MCF 10A (cell line): ENCODE measurements around the gene ZBTB45. TPM values are rescaled to one million over a fixed set of nuclear protein-coding genes. Genes with fewer than 3 reads are reported as not detected.
"Not testable (repeated sequence)": the region's sequence is repeated elsewhere in the genome, so short reads cannot be mapped to it uniquely, and the experiment has no call there.

ENCODE experiments used
- BruUV-seq: library from RNA; stranded (reverse); fragments of 400-500 nt; replicated peaks from 2 replicates; lab custom pipeline; 2021; lab: Mats Ljungman, UMichigan
- CTCF ChIA-PET: fragments of 300-600 bp; sonication (Branson Sonifier 250); formaldehyde crosslinking; extraction: SDS; loops from one replicate; lab custom pipeline; 2021; ENCODE audit warnings: antibody characterized with exemption, inconsistent platforms; lab: Yijun Ruan, JAX
- POLR2A ChIA-PET: fragments of 300-600, 350-650 bp; sonication (Branson Sonifier 250); formaldehyde crosslinking; extraction: SDS; loops from one replicate; lab custom pipeline; 2020; ENCODE audit warnings: antibody characterized with exemption, inconsistent platforms; lab: Yijun Ruan, JAX
- DNase-seq: peaks from one replicate; pipeline ENCODE4 v3.0.0-alpha.2; 2018; ENCODE audit not compliant: unreplicated experiment
- H3K27ac Mint-ChIP-seq: one replicate; pipeline ENCODE4 v1.8.0; 2022; ENCODE audit warnings: mild to moderate bottlenecking, low read depth, mixed read lengths; ENCODE audit not compliant: unreplicated experiment
- H3K27me3 Mint-ChIP-seq: one replicate; pipeline ENCODE4 v1.8.0; 2022; ENCODE audit warnings: mixed read lengths; ENCODE audit not compliant: insufficient read depth, unreplicated experiment
- H3K36me3 Mint-ChIP-seq: one replicate; pipeline ENCODE4 v1.8.0; 2022; ENCODE audit warnings: mild to moderate bottlenecking, moderate library complexity, mixed read lengths; ENCODE audit not compliant: insufficient read depth, unreplicated experiment
- H3K4me1 Mint-ChIP-seq: one replicate; pipeline ENCODE4 v1.8.0; 2022; ENCODE audit warnings: mixed read lengths; ENCODE audit not compliant: insufficient read depth, unreplicated experiment
- H3K4me3 Mint-ChIP-seq: one replicate; pipeline ENCODE4 v1.8.0; 2022; ENCODE audit warnings: mild to moderate bottlenecking, moderate library complexity, mixed read lengths; ENCODE audit not compliant: unreplicated experiment
- H3K9me3 Mint-ChIP-seq: one replicate; pipeline ENCODE4 v1.8.0; 2022; ENCODE audit warnings: mixed read lengths; ENCODE audit not compliant: unreplicated experiment
- intact Hi-C: fragments of 100-400 bp; cut with micrococcal nuclease; formaldehyde crosslinking; loops from 2 replicates; pipeline ENCODE4 v1.14.1; 2022
- total RNA-seq: library from RNA; stranded (reverse); gene quantifications from 2 replicates; pipeline ENCODE4 v1.2.3, GENCODE V29; 2022
- TF ChIP-seq, protein P1 (sequence below): fragments of 200-600 bp; IDR thresholded peaks from one replicate; pipeline ENCODE4 v1.8.0; 2022; ENCODE audit warnings: antibody characterized with exemption, mild to moderate bottlenecking; ENCODE audit not compliant: unreplicated experiment

The ZBTB45 gene
- total RNA-seq, 1 experiment from 2014 or later, result 12.8 TPM

DNA sequence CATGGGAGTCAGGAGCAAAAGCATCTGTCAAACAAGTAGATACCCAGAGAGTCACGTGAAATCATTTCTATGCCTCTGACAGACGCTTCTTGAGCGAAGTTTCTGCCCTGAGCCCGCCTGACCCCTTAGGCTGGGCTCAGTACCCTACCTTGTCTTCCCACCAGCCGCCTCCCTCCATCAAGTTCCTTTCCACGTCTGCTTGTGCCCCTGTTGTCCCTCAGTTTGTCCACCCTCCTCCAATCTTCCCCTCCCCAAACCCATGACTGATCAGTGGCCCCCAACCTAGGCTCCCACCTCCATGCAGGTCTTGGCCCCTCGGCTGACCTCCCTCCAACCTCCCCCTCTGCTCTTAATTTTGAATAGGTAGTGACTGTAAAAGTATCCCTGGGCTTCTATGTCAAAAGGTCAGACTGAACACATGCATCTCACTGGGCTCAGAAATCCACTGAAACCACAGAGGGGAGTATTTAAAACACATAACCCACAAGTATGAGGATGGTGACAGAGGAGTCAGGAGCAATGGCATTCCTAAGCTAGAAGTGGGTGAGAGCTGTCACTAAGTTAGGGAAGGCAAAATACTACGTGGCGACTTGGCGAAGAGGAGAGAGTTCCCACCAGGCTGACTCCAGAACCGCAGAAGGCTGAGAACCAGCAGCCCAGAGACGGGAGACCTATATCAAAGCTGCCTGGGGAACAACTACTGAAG, 45.2 kb downstream of the ZBTB45 start:
- BruUV-seq, result no TSS peak
- H3K9me3 Mint-ChIP-seq, result no peaks in the 10 kb centered on the region
- intact Hi-C loops, result no loop called here
- TF ChIP-seq, protein P1, sequence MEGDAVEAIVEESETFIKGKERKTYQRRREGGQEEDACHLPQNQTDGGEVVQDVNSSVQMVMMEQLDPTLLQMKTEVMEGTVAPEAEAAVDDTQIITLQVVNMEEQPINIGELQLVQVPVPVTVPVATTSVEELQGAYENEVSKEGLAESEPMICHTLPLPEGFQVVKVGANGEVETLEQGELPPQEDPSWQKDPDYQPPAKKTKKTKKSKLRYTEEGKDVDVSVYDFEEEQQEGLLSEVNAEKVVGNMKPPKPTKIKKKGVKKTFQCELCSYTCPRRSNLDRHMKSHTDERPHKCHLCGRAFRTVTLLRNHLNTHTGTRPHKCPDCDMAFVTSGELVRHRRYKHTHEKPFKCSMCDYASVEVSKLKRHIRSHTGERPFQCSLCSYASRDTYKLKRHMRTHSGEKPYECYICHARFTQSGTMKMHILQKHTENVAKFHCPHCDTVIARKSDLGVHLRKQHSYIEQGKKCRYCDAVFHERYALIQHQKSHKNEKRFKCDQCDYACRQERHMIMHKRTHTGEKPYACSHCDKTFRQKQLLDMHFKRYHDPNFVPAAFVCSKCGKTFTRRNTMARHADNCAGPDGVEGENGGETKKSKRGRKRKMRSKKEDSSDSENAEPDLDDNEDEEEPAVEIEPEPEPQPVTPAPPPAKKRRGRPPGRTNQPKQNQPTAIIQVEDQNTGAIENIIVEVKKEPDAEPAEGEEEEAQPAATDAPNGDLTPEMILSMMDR, result no peak
- no peak for DNase-seq
- ChIA-PET CTCF (no interaction called here), POLR2A (interaction anchor here (1.3 to 2.7 kb wide), 3 partner anchors 45 to 66 kb away, joined by 4 to 13 read pairs (median 9); partner anchors contain the start of genes ZBTB45 and ZNF584)
- no peaks in the 10 kb centered on the region for H3K27me3 Mint-ChIP-seq
- peaks cover 10% of the 10 kb centered on the region for H3K4me1 Mint-ChIP-seq
- peak overlapping the region; percentile 90 for H3K4me3 Mint-ChIP-seq
- H3K27ac Mint-ChIP-seq, result no peak overlapping the region
- H3K36me3 Mint-ChIP-seq, result peaks cover 68% of the 10 kb centered on the region

DNA sequence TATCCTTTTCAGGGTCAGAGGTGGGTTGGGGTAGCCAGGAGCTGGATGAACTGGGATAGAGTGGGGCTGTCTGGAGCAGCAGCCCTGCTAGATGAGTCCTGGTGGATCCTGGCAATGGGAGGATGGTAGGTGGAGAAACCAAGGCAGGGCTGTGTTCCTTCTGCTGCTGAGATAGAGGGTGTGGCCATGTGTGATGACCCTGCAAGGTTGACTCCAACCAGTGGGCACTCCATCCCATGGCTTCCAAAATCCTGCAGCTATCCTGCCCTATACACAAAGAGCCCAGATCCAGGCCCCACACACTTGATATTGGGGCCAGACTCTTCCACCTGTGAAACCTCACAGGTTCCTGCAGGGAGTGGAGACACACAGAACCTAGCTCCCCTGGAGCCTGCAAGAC, 45.8 kb downstream of the ZBTB45 start:
- H3K36me3 Mint-ChIP-seq, result peaks cover 63% of the 10 kb centered on the region
- no peaks in the 10 kb centered on the region for H3K9me3 Mint-ChIP-seq
- peak overlapping the region; percentile 23 for H3K4me3 Mint-ChIP-seq
- no peak for DNase-seq
- BruUV-seq, result no TSS peak
- H3K4me1 Mint-ChIP-seq, result peaks cover 10% of the 10 kb centered on the region
- POLR2A ChIA-PET, result interaction anchor here (2.5 kb wide), 1 partner anchor 46 kb away, joined by 9 read pairs; the partner anchor contains the start of gene ZBTB45
- TF ChIP-seq, protein P1, result no peak
- H3K27me3 Mint-ChIP-seq, result no peaks in the 10 kb centered on the region
- H3K27ac Mint-ChIP-seq, result no peak overlapping the region
- intact Hi-C loops, result no loop called here
- CTCF ChIA-PET, result no interaction called here

DNA sequence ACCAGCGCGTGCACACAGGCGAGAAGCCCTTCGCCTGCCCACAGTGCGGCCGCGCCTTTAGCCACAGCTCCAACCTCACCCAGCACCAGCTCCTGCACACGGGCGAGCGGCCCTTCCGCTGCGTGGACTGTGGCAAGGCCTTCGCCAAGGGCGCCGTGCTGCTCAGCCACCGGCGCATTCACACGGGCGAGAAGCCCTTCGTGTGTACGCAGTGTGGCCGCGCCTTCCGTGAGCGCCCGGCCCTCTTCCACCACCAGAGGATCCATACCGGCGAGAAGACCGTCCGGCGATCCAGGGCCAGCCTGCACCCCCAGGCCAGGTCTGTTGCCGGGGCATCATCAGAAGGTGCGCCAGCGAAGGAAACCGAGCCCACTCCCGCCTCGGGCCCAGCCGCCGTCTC, 47.9 kb downstream of the ZBTB45 start:
- ChIA-PET CTCF (interaction anchor here (1.3 kb wide), 1 partner anchor 9 kb away, joined by 5 read pairs; no protein-coding TSS in a partner anchor), POLR2A (interaction anchor here (2.5 kb wide), 1 partner anchor 48 kb away, joined by 9 read pairs; the partner anchor contains the start of gene ZBTB45)
- no TSS peak for BruUV-seq
- no peak overlapping the region for H3K4me3 Mint-ChIP-seq
- intact Hi-C loops, result no loop called here
- no peaks in the 10 kb centered on the region for H3K27me3 Mint-ChIP-seq
- peaks cover 15% of the 10 kb centered on the region for H3K4me1 Mint-ChIP-seq
- no peaks in the 10 kb centered on the region for H3K9me3 Mint-ChIP-seq
- H3K36me3 Mint-ChIP-seq, result peaks cover 55% of the 10 kb centered on the region
- TF ChIP-seq, protein P1, result no peak
- H3K27ac Mint-ChIP-seq, result no peak overlapping the region
- DNase-seq, result no peak

DNA sequence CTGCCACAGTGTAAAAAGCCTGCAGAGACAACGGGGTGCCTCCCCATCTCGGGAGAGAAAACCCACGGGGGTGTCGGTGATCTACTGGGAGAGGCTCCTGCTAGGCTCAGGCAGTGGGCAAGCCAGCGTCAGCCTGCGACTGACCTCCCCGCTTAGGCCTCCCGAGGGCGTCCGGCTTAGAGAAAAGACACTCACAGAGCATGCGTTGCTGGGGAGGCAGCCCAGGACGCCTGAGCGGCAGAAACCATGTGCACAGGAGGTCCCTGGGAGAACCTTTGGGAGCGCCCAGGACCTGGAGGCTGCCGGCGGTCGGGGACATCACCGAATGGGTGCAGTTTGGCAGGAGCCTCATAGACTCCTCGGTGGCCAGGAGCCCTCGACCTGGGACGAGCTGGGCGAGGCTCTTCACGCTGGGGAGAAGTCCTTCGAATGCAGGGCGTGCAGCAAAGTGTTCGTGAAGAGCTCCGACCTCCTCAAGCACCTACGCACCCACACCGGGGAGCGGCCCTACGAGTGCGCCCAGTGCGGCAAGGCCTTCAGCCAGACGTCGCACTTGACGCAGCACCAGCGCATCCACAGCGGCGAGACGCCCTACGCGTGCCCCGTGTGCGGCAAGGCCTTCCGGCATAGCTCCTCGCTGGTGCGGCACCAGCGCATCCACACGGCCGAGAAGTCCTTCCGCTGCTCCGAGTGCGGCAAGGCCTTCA, 48.6 kb downstream of the ZBTB45 start:
- POLR2A ChIA-PET, H3K4me3 Mint-ChIP-seq, intact Hi-C loops, H3K27me3 Mint-ChIP-seq, H3K27ac Mint-ChIP-seq, BruUV-seq, DNase-seq, H3K9me3 Mint-ChIP-seq: not testable (repeated sequence)
- Mint-ChIP-seq H3K4me1 (peaks cover 13% of the 10 kb centered on the region), H3K36me3 (peaks cover 52% of the 10 kb centered on the region)
- CTCF ChIA-PET, result interaction anchor here (0.7 kb wide), 1 partner anchor 34 kb away, joined by 3 read pairs; no protein-coding TSS in a partner anchor
